Vagina (tissue), 2 donors: ENCODE data around the gene GJE1. TPM values are rescaled to one million over a fixed set of nuclear protein-coding genes. Genes with fewer than 3 reads are reported as not detected.

Source experiments
- DNase-seq, 2 donors: peaks; one replicate each; pipeline ENCODE4 v3.0.0-alpha.2; 2017; ENCODE audit errors: extremely low spot score in 2 of 2
- H3K27ac ChIP-seq: fragments of 200-600 bp; sonication (generic); one replicate; pipeline ENCODE4 v1.5.1; 2019
- H3K27me3 ChIP-seq: fragments of 200-600 bp; sonication (generic); one replicate; pipeline ENCODE4 v1.5.1; 2019
- H3K36me3 ChIP-seq, 2 donors: fragments of 200-600 bp; sonication (generic); one replicate each; pipeline ENCODE4 v1.5.1; 2017 to 2019
- H3K4me1 ChIP-seq: fragments of 200-600 bp; sonication (generic); one replicate; pipeline ENCODE4 v1.5.1; 2019
- H3K4me3 ChIP-seq, 2 donors: fragments of 200-600 bp; sonication (generic); 1 replicate in 1 of 2; 2 replicates in 1 of 2; pipeline ENCODE4 v1.5.1; 2016 to 2019
- H3K9me3 ChIP-seq: fragments of 200-600 bp; sonication (generic); one replicate; pipeline ENCODE4 v1.5.1; 2019
- POLR2A ChIP-seq, 2 donors: fragments of 450-650 bp; IDR thresholded peaks; one replicate each; pipeline ENCODE4 v1.6.1; 2017; ENCODE audit warnings: antibody characterized with exemption in 2 of 2, mild to moderate bottlenecking in 2 of 2, moderate library complexity in 2 of 2
- POLR2AphosphoS5 ChIP-seq, 2 donors: sonication (generic); formaldehyde crosslinking; IDR thresholded peaks; one replicate each; pipeline ENCODE4 v1.9.0; 2017; ENCODE audit warnings: antibody characterized with exemption in 2 of 2, mild to moderate bottlenecking in 2 of 2, low read depth in 1 of 2; ENCODE audit not compliant: insufficient read depth in 1 of 2
- intact Hi-C: fragments of 100-400 bp; cut with DNase I; formaldehyde crosslinking; loops from one replicate; pipeline ENCODE4 v1.15.1; 2023
- total RNA-seq: library from RNA; depleted of rRNA; stranded (reverse); fragments of >200 nt; gene quantifications from one replicate; pipeline ENCODE4 v1.2.3, GENCODE V29; 2016
- TF ChIP-seq, protein P1 (sequence below), 3 experiments: fragments of 450-650 bp in 2 of 3; fragments of 200-600 bp in 1 of 3; sonication (generic) in 1 of 3; IDR thresholded peaks; one replicate each; pipeline ENCODE4 v1.5.1; 2017 to 2019; ENCODE audit warnings: antibody characterized with exemption in 3 of 3, mild to moderate bottlenecking in 2 of 3, moderate library complexity in 2 of 3

GJE1 gene
- total RNA-seq, 1 donor from 2014 or later: not detected

DNA sequence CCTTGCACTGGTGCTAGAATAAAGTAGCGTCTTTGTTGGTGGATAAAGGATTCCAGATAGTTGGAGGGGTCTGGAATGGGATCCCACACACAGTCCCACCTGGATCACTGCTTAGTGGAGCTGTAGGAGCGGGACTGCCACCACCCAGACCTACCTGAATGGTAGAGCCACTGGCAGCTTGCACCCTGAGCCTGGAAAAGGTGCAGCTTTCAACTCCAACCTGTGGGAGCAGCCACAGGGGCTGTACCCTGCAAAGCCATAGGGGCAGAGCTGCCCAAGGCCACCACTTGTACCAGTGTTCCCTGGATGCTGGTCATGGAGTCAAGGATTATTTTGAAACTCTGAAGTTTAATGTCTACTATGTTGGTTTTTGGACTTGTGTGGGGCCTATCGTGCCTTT lies 41.3 kb downstream of the GJE1 start:
- Histone ChIP-seq H3K27me3 (no peaks in the 10 kb centered on the region), H3K4me3 (no peak overlapping the region), H3K4me1 (no peaks in the 10 kb centered on the region), H3K27ac (no peak overlapping the region), H3K36me3 (peaks cover 5 to 64% of the 10 kb centered on the region in 2 donors), H3K9me3 (peaks cover 9% of the 10 kb centered on the region)
- TF ChIP-seq, protein P1, sequence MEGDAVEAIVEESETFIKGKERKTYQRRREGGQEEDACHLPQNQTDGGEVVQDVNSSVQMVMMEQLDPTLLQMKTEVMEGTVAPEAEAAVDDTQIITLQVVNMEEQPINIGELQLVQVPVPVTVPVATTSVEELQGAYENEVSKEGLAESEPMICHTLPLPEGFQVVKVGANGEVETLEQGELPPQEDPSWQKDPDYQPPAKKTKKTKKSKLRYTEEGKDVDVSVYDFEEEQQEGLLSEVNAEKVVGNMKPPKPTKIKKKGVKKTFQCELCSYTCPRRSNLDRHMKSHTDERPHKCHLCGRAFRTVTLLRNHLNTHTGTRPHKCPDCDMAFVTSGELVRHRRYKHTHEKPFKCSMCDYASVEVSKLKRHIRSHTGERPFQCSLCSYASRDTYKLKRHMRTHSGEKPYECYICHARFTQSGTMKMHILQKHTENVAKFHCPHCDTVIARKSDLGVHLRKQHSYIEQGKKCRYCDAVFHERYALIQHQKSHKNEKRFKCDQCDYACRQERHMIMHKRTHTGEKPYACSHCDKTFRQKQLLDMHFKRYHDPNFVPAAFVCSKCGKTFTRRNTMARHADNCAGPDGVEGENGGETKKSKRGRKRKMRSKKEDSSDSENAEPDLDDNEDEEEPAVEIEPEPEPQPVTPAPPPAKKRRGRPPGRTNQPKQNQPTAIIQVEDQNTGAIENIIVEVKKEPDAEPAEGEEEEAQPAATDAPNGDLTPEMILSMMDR (IDR thresholded peaks at IDR 0.05): no peak
- TF ChIP-seq POLR2AphosphoS5 (IDR thresholded peaks at IDR 0.05; ENCODE audit: insufficient read depth in 1 of 2, low read depth in 1 of 2) (no peak), POLR2A (IDR thresholded peaks at IDR 0.05) (no peak)
- intact Hi-C loops: no loop called here
- DNase-seq: no peak

DNA sequence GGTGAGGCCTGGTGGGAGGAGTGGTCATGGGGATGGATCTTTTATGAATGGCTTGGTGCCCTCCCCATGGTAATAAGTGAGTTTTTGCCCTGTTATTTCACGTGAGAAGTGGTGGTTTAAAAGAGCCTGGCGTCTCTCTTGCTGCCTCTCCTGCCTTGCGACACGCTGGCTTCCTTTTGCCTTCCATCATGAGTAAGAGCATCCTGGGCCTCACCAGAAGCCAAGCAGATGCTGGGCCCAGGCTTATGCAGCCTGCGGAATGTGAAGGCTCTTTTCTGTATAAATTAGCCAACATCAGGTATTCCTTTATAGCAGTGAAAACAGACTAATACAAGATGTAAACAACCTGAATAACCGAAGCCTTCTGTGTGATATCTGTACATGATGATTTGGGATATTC lies 42.0 kb downstream of the GJE1 start:
- peaks cover 9% of the 10 kb centered on the region for H3K9me3 ChIP-seq
- TF ChIP-seq POLR2A (IDR thresholded peaks at IDR 0.05): no peak
- no peak for TF ChIP-seq POLR2AphosphoS5 (IDR thresholded peaks at IDR 0.05; ENCODE audit: insufficient read depth in 1 of 2, low read depth in 1 of 2)
- TF ChIP-seq, protein P1 (IDR thresholded peaks at IDR 0.05): no peak
- H3K4me3 ChIP-seq: no peak overlapping the region
- H3K27me3 ChIP-seq: no peaks in the 10 kb centered on the region
- no peaks in the 10 kb centered on the region for H3K4me1 ChIP-seq
- H3K36me3 ChIP-seq: peaks cover 5 to 61% of the 10 kb centered on the region in 2 donors
- intact Hi-C loops: no loop called here
- DNase-seq: no peak
- no peak overlapping the region for H3K27ac ChIP-seq

DNA sequence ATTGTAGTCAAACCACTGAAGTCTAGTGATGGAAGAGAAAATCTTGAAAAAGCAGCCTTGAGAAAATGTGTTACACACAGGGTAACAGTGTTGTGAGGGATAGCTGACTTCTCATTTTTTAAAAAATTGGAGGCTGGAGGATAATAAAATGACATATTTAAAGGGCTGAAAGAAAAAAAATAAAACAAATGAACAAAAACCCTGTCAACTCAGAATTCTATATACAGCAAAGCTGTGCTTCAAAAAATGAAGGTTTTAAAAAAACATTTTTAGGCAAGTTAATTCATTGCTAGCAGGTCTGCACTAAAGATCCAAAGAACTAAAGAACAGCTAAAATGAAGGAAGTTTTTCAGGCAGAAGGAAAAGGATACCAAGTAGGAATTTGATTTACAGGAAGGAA lies 45.4 kb downstream of the GJE1 start:
- Histone ChIP-seq H3K4me1 (no peaks in the 10 kb centered on the region), H3K27ac (no peak overlapping the region), H3K4me3 (no peak overlapping the region), H3K9me3 (peaks cover 9% of the 10 kb centered on the region), H3K27me3 (no peaks in the 10 kb centered on the region), H3K36me3 (peaks cover 2 to 40% of the 10 kb centered on the region in 2 donors)
- DNase-seq: no peak
- intact Hi-C loops: no loop called here
- TF ChIP-seq POLR2A (IDR thresholded peaks at IDR 0.05) (no peak), POLR2AphosphoS5 (IDR thresholded peaks at IDR 0.05; ENCODE audit: insufficient read depth in 1 of 2, low read depth in 1 of 2) (no peak)
- TF ChIP-seq, protein P1 (IDR thresholded peaks at IDR 0.05): no peak

GRCh38 chr6:142182004-142182403 lies 49.3 kb downstream of the GJE1 start:
- Histone ChIP-seq H3K9me3 (peaks cover 9% of the 10 kb centered on the region), H3K27ac (no peak overlapping the region), H3K4me1 (no peaks in the 10 kb centered on the region), H3K4me3 (no peak overlapping the region), H3K27me3 (no peaks in the 10 kb centered on the region), H3K36me3 (peaks cover 0 to 15% of the 10 kb centered on the region in 2 donors)
- TF ChIP-seq, protein P1 (IDR thresholded peaks at IDR 0.05): no peak
- TF ChIP-seq POLR2A (IDR thresholded peaks at IDR 0.05) (no peak), POLR2AphosphoS5 (IDR thresholded peaks at IDR 0.05; ENCODE audit: insufficient read depth in 1 of 2, low read depth in 1 of 2) (no peak)
- intact Hi-C loops: no loop called here
- no peak for DNase-seq

GRCh38 chr6:142183351-142183750 lies 50.6 kb downstream of the GJE1 start:
- Histone ChIP-seq H3K4me1 (no peaks in the 10 kb centered on the region), H3K4me3 (no peak overlapping the region), H3K27ac (no peak overlapping the region), H3K9me3 (peaks cover 3% of the 10 kb centered on the region), H3K36me3 (peaks cover 0 to 3% of the 10 kb centered on the region in 2 donors), H3K27me3 (no peaks in the 10 kb centered on the region)
- no peak for DNase-seq
- TF ChIP-seq POLR2AphosphoS5 (IDR thresholded peaks at IDR 0.05; ENCODE audit: insufficient read depth in 1 of 2, low read depth in 1 of 2): no peak
- TF ChIP-seq, protein P1 (IDR thresholded peaks at IDR 0.05): no peak
- TF ChIP-seq POLR2A (IDR thresholded peaks at IDR 0.05): no peak
- intact Hi-C loops: no loop called here
